GM18508 (cell line): ENCODE measurements around the gene TXLNG.

Experiments used
- ATAC-seq: cut with Tn5 transposase; IDR thresholded peaks from one replicate; pipeline ENCODE4 v1.9.1; 2021; ENCODE audit warnings: moderate number of reproducible peaks; ENCODE audit not compliant: insufficient read depth, unreplicated experiment

TXLNG gene

GRCh38 chrX:16870095-16870861, 84.0 kb downstream of the TXLNG start, which contains the start of gene RBBP7:
RBBP7 (minus strand) TSS chrX:16870362; CDS start chrX:16870053, 309 bp downstream.
- ATAC-seq: peak; percentile 64

GRCh38 chrX:16870862-16871815, 84.9 kb downstream of the TXLNG start:
- no peak for ATAC-seq

- no peak for ATAC-seq
Measured at GRCh38 chrX:16873106-16873505, 86.8 kb downstream of the TXLNG start.

GRCh38 chrX:16874458-16875095, 88.3 kb downstream of the TXLNG start:
- ATAC-seq: no peak

GRCh38 chrX:16876696-16877095, 90.4 kb downstream of the TXLNG start:
- no peak for ATAC-seq

- ATAC-seq: no peak
Measured at GRCh38 chrX:16882169-16882568, 95.9 kb downstream of the TXLNG start.

GRCh38 chrX:16882702-16883486, 96.6 kb downstream of the TXLNG start:
- no peak for ATAC-seq

- ATAC-seq: no peak
Measured at GRCh38 chrX:16883487-16883804, 97.2 kb downstream of the TXLNG start.

GRCh38 chrX:16885628-16886027, 99.4 kb downstream of the TXLNG start:
- ATAC-seq: no peak

GRCh38 chrX:16892504-16893362, 106.5 kb downstream of the TXLNG start:
- ATAC-seq: peak; percentile 84
